Panc1 (cell line): Measurements from ENCODE around the gene GTPBP1. TPM values are rescaled to one million over a fixed set of nuclear protein-coding genes. Genes with fewer than 3 reads are reported as not detected.

Experiments
- ATAC-seq: fragments of 200-7000 bp; cut with Tn5 transposase; 2 replicates; pipeline ENCODE4 v1.9.1; 2020; ENCODE audit warnings: mild to moderate bottlenecking, moderate library complexity
- BruUV-seq: library from RNA; stranded (reverse); fragments of 400-500 nt; replicated peaks from 2 replicates; lab custom pipeline; 2021; lab: Mats Ljungman, UMichigan
- CTCF ChIA-PET: fragments of 300-600 bp; sonication (Branson Sonifier 250); formaldehyde crosslinking; loops from one replicate; lab custom pipeline; 2022; ENCODE audit warnings: antibody characterized with exemption; lab: Charles Lee
- POLR2A ChIA-PET: fragments of 300-600 bp; sonication (Branson Sonifier 250); formaldehyde crosslinking; loops from one replicate; lab custom pipeline; 2022; ENCODE audit warnings: antibody characterized with exemption; lab: Charles Lee
- DNase-seq: peaks from one replicate; pipeline ENCODE4 v3.0.0-alpha.2; 2010; ENCODE audit warnings: low read depth, low spot score
- H3K27ac ChIP-seq: 2 replicates; pipeline ENCODE4 v1.5.1; 2011; ENCODE audit warnings: mild to moderate bottlenecking, low read length, inconsistent platforms
- H3K27me3 ChIP-seq: fragments of 200-500 bp; sonication (Bioruptor generic); 2 replicates; pipeline ENCODE4 v1.6.0; 2014; ENCODE audit warnings: low read length, inconsistent platforms; ENCODE audit not compliant: control insufficient read depth, insufficient read depth
- H3K36me3 ChIP-seq: fragments of 200-500 bp; sonication (Bioruptor generic); 2 replicates; pipeline ENCODE4 v1.5.1; 2014; ENCODE audit warnings: inconsistent platforms, mild to moderate bottlenecking, low read length, moderate library complexity; ENCODE audit not compliant: control insufficient read depth, insufficient read depth
- H3K4me1 ChIP-seq: 2 replicates; pipeline ENCODE4 v1.5.1; 2011; ENCODE audit warnings: inconsistent platforms, mild to moderate bottlenecking, low read length, moderate library complexity; ENCODE audit not compliant: control insufficient read depth, insufficient read depth
- H3K4me3 ChIP-seq, 2 experiments: 2 replicates each; pipeline ENCODE4 v1.5.1; 2011 to 2012; ENCODE audit warnings: low read depth in 2 of 2, low read length in 2 of 2, mild to moderate bottlenecking in 2 of 2, inconsistent platforms in 1 of 2, moderate library complexity in 1 of 2
- H3K9me3 ChIP-seq: fragments of 200-500 bp; sonication (Bioruptor generic); 2 replicates; pipeline ENCODE4 v1.5.1; 2014; ENCODE audit warnings: low read depth, mild to moderate bottlenecking, inconsistent platforms, low read length, moderate library complexity; ENCODE audit not compliant: control insufficient read depth, insufficient read depth
- POLR2AphosphoS5 ChIP-seq: IDR thresholded peaks from 2 replicates; pipeline ENCODE4 v1.6.1; 2012; ENCODE audit warnings: mild to moderate bottlenecking, low read depth, low read length, moderate library complexity
- REST ChIP-seq, 2 experiments: IDR thresholded peaks; 2 replicates each; pipeline ENCODE4 v1.6.1; 2011 to 2012; ENCODE audit warnings: low read depth in 2 of 2, control low read depth in 1 of 2, low read length in 1 of 2, mild to moderate bottlenecking in 1 of 2, moderate library complexity in 1 of 2; ENCODE audit not compliant: insufficient read depth in 1 of 2
- SIN3A ChIP-seq: IDR thresholded peaks from 2 replicates; pipeline ENCODE4 v1.6.1; 2012; ENCODE audit warnings: low read depth, mild to moderate bottlenecking, low read length, moderate library complexity, borderline replicate concordance; ENCODE audit not compliant: insufficient read depth
- TCF7L2 ChIP-seq: IDR thresholded peaks from 2 replicates; pipeline ENCODE4 v1.6.1; 2011; ENCODE audit warnings: mild to moderate bottlenecking, low read depth, low read length, inconsistent platforms
- in situ Hi-C: cut with HindIII; loops from 2 replicates; pipeline ENCODE4 v1.10.0; 2016; ENCODE audit warnings: low sequenced_read_pairs, low pct_unique_long_range_greater_than_20kb
- intact Hi-C: fragments of 100-400 bp; cut with micrococcal nuclease; formaldehyde crosslinking; loops from one replicate; pipeline ENCODE4 v1.10.0; 2022; ENCODE audit not compliant: unreplicated experiment
- total RNA-seq: library from RNA; stranded (reverse); gene quantifications from one replicate; pipeline ENCODE4 v1.2.1, GENCODE V29; 2021; ENCODE audit not compliant: unreplicated experiment
- TF ChIP-seq, protein P1 (sequence below): fragments of 450-650 bp; IDR thresholded peaks from 2 replicates; pipeline ENCODE4 v1.5.1; 2017; ENCODE audit warnings: mild to moderate bottlenecking

The GTPBP1 gene
- total RNA-seq, 1 experiment from 2014 or later: 25.5 TPM

DNA sequence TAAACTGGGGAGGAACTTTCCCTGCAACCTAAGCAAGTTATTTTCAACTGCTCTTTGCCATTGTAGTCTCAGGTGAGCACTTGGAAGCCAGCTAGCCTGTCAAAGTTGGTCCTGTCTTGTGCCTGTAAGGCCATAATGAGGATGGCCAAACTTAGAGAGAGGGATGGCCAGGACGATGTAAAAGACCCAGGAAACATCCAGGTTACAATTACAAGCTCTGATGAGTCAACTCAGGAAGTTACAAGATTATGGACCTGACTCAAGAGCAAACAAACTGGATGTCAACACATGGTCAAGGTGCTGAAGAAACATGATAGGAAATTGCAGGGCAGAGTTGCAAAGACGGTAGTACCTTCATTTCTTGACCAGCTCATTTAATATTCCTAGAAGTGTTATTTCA, 1.6 kb downstream of the GTPBP1 start:
- POLR2A ChIA-PET: interaction anchor here (0.6 kb wide), 1 partner anchor 17 kb away, joined by 3 read pairs; no protein-coding TSS in a partner anchor
- peaks cover 4% of the 10 kb centered on the region; the same call in 1 of the 2 replicates for H3K36me3 ChIP-seq
- in situ Hi-C loops: no loop called here
- intact Hi-C loops: no loop called here
- ATAC-seq (no peak), DNase-seq (peak; percentile 50)
- H3K9me3 ChIP-seq: no peaks in the 10 kb centered on the region
- CTCF ChIA-PET: no interaction called here
- H3K27me3 ChIP-seq: no peaks in the 10 kb centered on the region
- BruUV-seq: TSS peak; percentile 80
- H3K4me1 ChIP-seq: peaks cover 13% of the 10 kb centered on the region
- peak overlapping the region; percentile 69 to 86 for H3K4me3 ChIP-seq
- no peak for TF ChIP-seq REST (IDR thresholded peaks at IDR 0.05; ENCODE audit: insufficient read depth in 1 of 2, low read depth in 2 of 2, low read length in 1 of 2)
- TF ChIP-seq TCF7L2: no peak
- no peak for TF ChIP-seq POLR2AphosphoS5
- no peak for TF ChIP-seq SIN3A
- TF ChIP-seq, protein P1, sequence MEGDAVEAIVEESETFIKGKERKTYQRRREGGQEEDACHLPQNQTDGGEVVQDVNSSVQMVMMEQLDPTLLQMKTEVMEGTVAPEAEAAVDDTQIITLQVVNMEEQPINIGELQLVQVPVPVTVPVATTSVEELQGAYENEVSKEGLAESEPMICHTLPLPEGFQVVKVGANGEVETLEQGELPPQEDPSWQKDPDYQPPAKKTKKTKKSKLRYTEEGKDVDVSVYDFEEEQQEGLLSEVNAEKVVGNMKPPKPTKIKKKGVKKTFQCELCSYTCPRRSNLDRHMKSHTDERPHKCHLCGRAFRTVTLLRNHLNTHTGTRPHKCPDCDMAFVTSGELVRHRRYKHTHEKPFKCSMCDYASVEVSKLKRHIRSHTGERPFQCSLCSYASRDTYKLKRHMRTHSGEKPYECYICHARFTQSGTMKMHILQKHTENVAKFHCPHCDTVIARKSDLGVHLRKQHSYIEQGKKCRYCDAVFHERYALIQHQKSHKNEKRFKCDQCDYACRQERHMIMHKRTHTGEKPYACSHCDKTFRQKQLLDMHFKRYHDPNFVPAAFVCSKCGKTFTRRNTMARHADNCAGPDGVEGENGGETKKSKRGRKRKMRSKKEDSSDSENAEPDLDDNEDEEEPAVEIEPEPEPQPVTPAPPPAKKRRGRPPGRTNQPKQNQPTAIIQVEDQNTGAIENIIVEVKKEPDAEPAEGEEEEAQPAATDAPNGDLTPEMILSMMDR: no peak
- peak overlapping the region; percentile 87 for H3K27ac ChIP-seq

DNA sequence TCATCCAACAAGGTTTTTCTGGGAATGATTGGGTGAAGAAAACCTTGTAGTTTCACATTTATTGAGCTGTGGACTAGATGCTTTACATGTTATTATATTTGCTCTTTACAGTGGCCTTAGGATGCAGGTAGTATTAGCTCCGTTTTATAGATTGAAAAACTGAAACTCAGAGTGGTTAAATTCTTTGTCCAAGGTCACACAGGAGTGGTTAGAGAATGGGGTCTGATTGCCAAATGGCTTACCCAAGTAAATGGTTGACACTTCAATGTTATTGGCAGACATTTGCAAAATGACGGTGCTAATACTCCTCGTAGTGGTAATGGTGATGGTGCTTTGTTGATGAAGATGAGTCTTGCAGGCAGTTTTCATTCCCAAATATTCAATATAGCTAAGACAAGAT, 2.2 kb downstream of the GTPBP1 start:
- POLR2A ChIA-PET: interaction anchor here (0.6 kb wide), 1 partner anchor 18 kb away, joined by 3 read pairs; no protein-coding TSS in a partner anchor
- Histone ChIP-seq H3K4me1 (peaks cover 13% of the 10 kb centered on the region), H3K4me3 (peak overlapping the region in 1 of 2 experiments; percentile 69; a peak in 2 of 4 replicates), H3K9me3 (no peaks in the 10 kb centered on the region), H3K27ac (no peak overlapping the region; the same call in 1 of the 2 replicates), H3K27me3 (no peaks in the 10 kb centered on the region), H3K36me3 (peaks cover 4% of the 10 kb centered on the region; the same call in 1 of the 2 replicates)
- in situ Hi-C loops: no loop called here
- no peak for ATAC-seq
- TF ChIP-seq SIN3A: no peak
- TF ChIP-seq, protein P1: no peak
- TF ChIP-seq REST (IDR thresholded peaks at IDR 0.05; ENCODE audit: insufficient read depth in 1 of 2, low read depth in 2 of 2, low read length in 1 of 2): no peak
- CTCF ChIA-PET: no interaction called here
- intact Hi-C loops: no loop called here
- DNase-seq: no peak
- BruUV-seq: no TSS peak
